Spinal cord (tissue), 10 donors: ENCODE measurements around the gene METTL15. TPM values are rescaled to one million over a fixed set of nuclear protein-coding genes. Genes with fewer than 3 reads are reported as not detected.
A peak's percentile ranks its signal among the peaks of the same experiment; 100 is the strongest.
"Not testable (repeated sequence)": the region's sequence is repeated elsewhere in the genome, so short reads cannot be mapped to it uniquely, and the experiment has no call there.

ENCODE experiments used
- DNase-seq, 6 donors: peaks; one replicate each; pipeline versions ENCODE4 v3.0.0 to v3.0.0-alpha.2; 2013 to 2015; ENCODE audit warnings: low spot score in 6 of 6, low read depth in 4 of 6
- H3K27ac ChIP-seq: one replicate; pipeline ENCODE4 v1.5.1; 2013; ENCODE audit warnings: low read depth, low read length, control low read depth
- H3K27me3 ChIP-seq: one replicate; pipeline ENCODE4 v1.6.1; 2013; ENCODE audit warnings: low read length; ENCODE audit not compliant: control insufficient read depth, insufficient read depth
- H3K36me3 ChIP-seq: one replicate; pipeline ENCODE4 v1.6.1; 2013; ENCODE audit warnings: low read length; ENCODE audit not compliant: control insufficient read depth, insufficient read depth
- H3K4me1 ChIP-seq: one replicate; pipeline ENCODE4 v1.6.1; 2013; ENCODE audit warnings: low read length; ENCODE audit not compliant: control insufficient read depth, insufficient read depth
- H3K4me3 ChIP-seq: one replicate; pipeline ENCODE4 v1.5.1; 2013; ENCODE audit warnings: low read depth, low read length, control low read depth
- H3K9me3 ChIP-seq: one replicate; pipeline ENCODE4 v1.6.1; 2013; ENCODE audit warnings: low read length; ENCODE audit not compliant: control insufficient read depth, insufficient read depth
- WGBS: methylation state at CpG from one replicate; pipeline ENCODE4 v1.1.5; 2013; ENCODE audit warnings: missing lambda C conversion rate; ENCODE audit not compliant: insufficient coverage; 5-methylcytosine and 5-hydroxymethylcytosine counted together
- long read RNA-seq, 4 donors: transcript quantifications; one replicate each; lab custom pipeline, GENCODE V29; 2026
- polyA plus RNA-seq, 2 donors: library from polyadenylated mRNA; unstranded; fragments of 120-200 nt; gene quantifications; one replicate each; pipeline ENCODE4 v1.2.1, GENCODE V29; 2013; ENCODE audit not compliant: insufficient read length in 2 of 2
- total RNA-seq, 2 donors: library from RNA; depleted of rRNA in 1 of 2; stranded (reverse); fragments of 120-200 nt in 1 of 2; fragments of >200 nt in 1 of 2; gene quantifications; one replicate each; pipeline versions ENCODE4 v1.2.3 to v1.2.4, GENCODE V29; 2013 to 2014
- donor health status: healthy.

METTL15 gene, protein sequence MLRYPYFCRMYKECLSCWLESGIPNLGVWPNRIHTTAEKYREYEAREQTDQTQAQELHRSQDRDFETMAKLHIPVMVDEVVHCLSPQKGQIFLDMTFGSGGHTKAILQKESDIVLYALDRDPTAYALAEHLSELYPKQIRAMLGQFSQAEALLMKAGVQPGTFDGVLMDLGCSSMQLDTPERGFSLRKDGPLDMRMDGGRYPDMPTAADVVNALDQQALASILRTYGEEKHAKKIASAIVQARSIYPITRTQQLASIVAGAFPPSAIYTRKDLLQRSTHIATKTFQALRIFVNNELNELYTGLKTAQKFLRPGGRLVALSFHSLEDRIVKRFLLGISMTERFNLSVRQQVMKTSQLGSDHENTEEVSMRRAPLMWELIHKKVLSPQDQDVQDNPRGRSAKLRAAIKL
- total RNA-seq (10 to 100 TPM; 15.2 to 29.7 TPM), polyA plus RNA-seq (10 to 100 TPM in 1 of 2 donors, 1 to 10 TPM in 1; 9.8 to 12.2 TPM)
- long read RNA-seq, donor 1, result 0 reads
- long read RNA-seq, donor 2, result 0 reads
- long read RNA-seq, donor 3, result 0 reads
- long read RNA-seq, donor 4, full-length matches to known transcripts, result 1 of 1 reads
- long read RNA-seq, donor 4, partial matches to known transcripts, result 0 of 1 reads
- long read RNA-seq, donor 4, other reads (novel, unspliced or antisense), result 0 of 1 reads

DNA sequence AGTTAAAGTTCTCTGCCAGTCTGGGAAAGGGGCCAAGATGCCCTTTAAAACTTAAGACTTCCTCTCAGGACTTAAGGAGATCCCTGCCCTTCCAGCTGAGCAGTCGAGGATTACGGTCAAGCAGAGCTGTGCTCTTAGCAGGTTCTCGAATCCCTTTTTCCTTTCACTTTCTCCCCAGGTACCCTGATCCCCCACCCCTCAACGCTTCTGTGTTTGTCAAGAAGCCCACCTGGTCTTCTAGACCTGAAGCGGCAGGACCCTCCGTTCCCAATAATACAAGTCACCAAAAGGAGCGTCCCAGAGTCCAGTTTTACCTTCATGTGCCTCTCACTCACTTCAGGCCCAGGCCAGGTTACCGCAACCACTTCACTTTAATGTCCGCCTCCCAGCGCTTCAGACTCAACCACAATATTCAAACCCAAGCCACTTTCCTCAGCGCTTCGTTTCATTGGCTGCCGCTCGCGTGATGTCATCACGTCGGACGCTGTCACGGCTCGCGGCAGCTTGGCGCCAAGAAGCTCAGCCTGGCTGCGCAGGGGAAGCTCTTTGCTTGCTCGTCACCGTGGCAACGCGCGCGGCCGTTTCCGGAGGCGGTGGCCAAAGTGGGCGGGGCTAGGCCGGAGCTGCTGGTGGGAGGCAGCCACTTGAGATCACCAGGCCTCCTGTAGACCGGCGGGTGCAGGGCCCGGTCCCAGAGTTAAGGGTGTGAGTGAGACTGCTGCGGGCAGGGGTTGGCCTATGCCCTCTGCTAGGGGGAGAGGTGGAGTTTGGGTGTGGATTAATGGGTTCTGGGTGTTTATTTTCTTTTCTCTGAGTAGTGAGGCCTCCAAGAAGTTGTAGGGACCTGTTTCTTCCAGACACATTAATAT, at the start of gene METTL15, which contains the start of gene KIF18A:
METTL15 (plus strand) TSS at position 639 of the 869 bp plus-strand sequence. CDS start 4,947 bp downstream, outside the sequence.
KIF18A (minus strand) TSS at position 407 of the 869 bp plus-strand sequence. CDS start 10,209 bp downstream, outside the sequence.
- Histone ChIP-seq H3K9me3 (no peaks in the 10 kb centered on the region), H3K27ac (peak within 1 kb of the TSS; percentile 96)
- WGBS, result 0% methylated on average over 38 of the region's 38 CpGs

DNA sequence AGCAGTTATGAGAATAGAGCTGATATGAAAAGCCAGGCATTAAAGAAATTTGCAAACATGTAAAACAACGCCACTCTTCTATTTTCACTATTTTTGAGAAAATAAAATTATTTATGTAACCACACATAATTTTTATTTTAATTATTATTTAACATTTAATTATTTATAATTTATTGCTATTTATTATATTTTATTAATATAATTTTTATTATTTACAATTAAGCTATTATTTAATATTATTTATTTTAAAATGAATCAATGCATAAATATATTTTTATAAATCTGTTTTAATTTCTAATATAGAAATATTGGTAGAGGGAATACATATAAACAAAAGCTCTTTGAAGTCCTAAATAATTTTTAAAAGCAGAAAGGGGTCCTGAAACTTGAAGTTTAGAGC, 36.9 kb upstream of the METTL15 start:
- DNase-seq, result no peak
- Histone ChIP-seq H3K27ac (no peak overlapping the region), H3K9me3 (no peaks in the 10 kb centered on the region), H3K4me3 (no peak overlapping the region), H3K36me3 (no peaks in the 10 kb centered on the region), H3K27me3 (no peaks in the 10 kb centered on the region), H3K4me1 (no peaks in the 10 kb centered on the region)
- WGBS, result no CpG with 5 or more reads among the region's 1 CpG

More for the DNA sequence above, at the start of gene METTL15, which contains the start of gene KIF18A:
- Histone ChIP-seq H3K4me1 (peaks cover 8% of the 10 kb centered on the region), H3K4me3 (peak within 1 kb of the TSS; percentile 93), H3K36me3 (no peaks in the 10 kb centered on the region), H3K27me3 (no peaks in the 10 kb centered on the region)
- DNase-seq, result peak; percentile 94 to 99 (median 96)

DNA sequence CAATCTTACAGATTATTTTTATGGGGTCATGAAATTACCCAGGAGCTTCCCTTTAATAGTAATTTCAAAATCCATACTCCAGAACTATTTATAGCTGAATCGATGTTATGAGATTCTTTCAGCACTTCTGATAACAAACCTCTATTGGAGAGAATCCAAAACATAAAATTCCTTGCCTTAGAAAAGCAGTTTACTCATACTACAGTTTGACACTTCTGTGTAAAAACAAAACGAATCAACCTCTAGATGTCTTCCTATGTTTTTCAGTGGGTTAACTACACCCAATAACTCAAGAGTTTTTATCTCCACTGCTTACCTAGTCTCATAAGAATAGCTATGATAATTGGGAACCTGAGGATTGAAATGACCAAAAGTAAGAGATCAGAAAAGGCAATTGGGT, 35.9 kb upstream of the METTL15 start:
- no peak overlapping the region for H3K4me3 ChIP-seq
- WGBS, result no CpG with 5 or more reads among the region's 2 CpGs
- no peak for DNase-seq
- H3K9me3 ChIP-seq, result no peaks in the 10 kb centered on the region
- H3K27ac ChIP-seq, result no peak overlapping the region
- peaks cover 2% of the 10 kb centered on the region for H3K36me3 ChIP-seq
- H3K4me1 ChIP-seq, result no peaks in the 10 kb centered on the region
- H3K27me3 ChIP-seq, result no peaks in the 10 kb centered on the region

DNA sequence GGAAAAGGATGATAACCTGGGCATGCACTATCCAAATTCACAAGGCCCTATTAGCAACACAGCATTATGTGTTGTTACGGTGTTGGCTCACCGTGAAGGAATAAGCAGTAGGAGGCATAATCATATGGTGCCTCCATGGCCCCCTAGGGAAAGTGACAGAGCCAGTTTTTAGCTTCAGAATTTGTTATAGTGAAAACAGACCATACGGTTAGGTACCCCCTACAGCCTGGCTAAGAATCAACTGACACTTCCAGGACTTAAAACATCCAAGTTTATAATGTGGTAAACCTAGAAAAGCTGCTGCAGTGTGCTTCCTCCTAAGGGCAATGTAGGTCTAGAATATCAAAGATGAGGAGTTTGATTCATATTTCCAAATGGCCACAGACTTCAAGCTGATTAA, 30.7 kb upstream of the METTL15 start:
- Histone ChIP-seq H3K36me3 (peaks cover 2% of the 10 kb centered on the region), H3K27me3 (no peaks in the 10 kb centered on the region), H3K4me1 (no peaks in the 10 kb centered on the region), H3K9me3 (no peaks in the 10 kb centered on the region), H3K4me3 (no peak overlapping the region), H3K27ac (no peak overlapping the region)
- WGBS, result no CpG with 5 or more reads among the region's 3 CpGs
- DNase-seq, result peak in 1 of 6 donors; percentile 61

DNA sequence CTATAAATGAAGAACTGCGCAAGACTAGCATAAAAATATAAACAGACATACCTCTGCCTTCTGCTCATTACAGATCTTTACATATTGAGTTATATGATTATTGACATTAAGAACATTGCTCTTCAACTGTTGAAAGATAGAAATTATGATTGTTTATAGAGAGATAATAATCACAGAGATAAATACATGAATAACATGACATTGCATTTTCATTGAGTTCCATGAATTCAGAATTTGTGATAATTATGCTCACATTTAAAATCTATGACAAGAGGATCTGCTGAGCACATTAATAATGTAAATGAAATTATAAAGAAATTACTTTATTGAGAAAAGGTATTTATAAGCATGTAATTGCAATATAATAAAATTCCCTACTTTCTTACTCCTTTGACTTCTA, 25.1 kb upstream of the METTL15 start:
- Histone ChIP-seq H3K36me3 (no peaks in the 10 kb centered on the region), H3K27me3 (no peaks in the 10 kb centered on the region), H3K4me1 (no peaks in the 10 kb centered on the region), H3K27ac (no peak overlapping the region), H3K4me3 (no peak overlapping the region), H3K9me3 (no peaks in the 10 kb centered on the region)
- no peak for DNase-seq
- no CpG with 5 or more reads among the region's 1 CpG for WGBS

DNA sequence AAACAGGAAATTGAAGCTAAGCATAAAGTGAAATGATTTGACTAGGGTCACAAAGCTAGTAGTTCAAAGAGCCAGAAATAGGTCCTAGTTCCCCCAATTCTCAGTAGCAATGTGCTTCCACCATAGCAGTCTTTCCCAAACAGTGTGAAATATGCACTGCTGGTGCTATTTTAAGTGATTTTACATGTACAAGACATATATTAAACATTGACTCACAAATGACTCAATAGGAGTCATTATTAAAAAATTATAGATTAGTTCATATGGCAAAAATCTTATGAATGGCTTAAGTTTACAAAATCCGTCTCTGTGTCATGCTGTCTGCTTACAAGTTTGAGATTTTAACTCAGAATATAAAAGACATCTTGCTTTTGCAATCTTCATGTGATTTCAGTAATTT, 21.6 kb upstream of the METTL15 start:
- no peaks in the 10 kb centered on the region for H3K9me3 ChIP-seq
- no peaks in the 10 kb centered on the region for H3K36me3 ChIP-seq
- H3K27ac ChIP-seq, result no peak overlapping the region
- no peak for DNase-seq
- H3K27me3 ChIP-seq, result no peaks in the 10 kb centered on the region
- H3K4me3 ChIP-seq, result no peak overlapping the region
- H3K4me1 ChIP-seq, result no peaks in the 10 kb centered on the region
- no CpG with 5 or more reads among the region's 1 CpG for WGBS

DNA sequence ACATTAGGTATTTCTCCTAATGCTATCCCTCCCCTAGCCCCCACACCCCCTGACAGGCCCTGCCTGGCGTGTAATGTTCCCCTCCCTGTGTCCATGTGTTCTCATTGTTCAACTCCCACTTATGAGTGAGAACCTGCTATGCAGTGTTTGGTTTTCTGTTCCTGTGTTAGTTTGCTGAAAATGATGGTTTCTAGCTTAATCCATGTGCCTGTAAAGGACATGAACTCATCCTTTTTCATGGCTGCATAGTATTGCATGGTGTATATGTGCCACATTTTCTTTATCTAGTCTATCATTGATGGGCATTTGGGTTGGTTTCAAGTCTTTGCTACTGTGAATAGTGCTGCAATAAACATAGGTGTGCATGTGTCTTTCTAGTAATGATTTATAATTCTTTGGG, 21.0 kb upstream of the METTL15 start:
- H3K4me3 ChIP-seq, DNase-seq: not testable (repeated sequence)

DNA sequence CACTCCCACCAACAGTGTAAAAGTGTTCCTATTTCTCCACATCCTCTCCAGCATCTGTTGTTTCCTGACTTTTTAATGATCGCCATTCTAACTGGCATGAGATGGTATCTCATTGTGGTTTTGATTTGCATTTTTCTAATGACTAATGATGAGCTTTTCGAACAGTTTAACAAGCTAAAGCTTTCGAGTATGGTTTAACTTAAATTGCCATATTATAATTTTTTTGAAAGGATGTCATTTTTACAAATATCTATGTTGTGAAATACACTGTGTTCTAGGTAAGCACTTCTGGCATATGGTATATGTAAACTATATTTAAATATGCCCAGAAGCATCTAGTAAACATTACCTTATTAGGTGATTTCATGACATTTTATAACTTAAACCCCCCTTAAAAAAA, 20.5 kb upstream of the METTL15 start:
- H3K4me1 ChIP-seq, H3K27ac ChIP-seq, H3K4me3 ChIP-seq, H3K27me3 ChIP-seq, H3K9me3 ChIP-seq, DNase-seq, H3K36me3 ChIP-seq: not testable (repeated sequence)
- WGBS, result no CpG with 5 or more reads among the region's 3 CpGs

More for the DNA sequence above, 21.0 kb upstream of the METTL15 start:
- not testable (repeated sequence) for H3K27me3 ChIP-seq, H3K27ac ChIP-seq, H3K9me3 ChIP-seq, H3K36me3 ChIP-seq, H3K4me1 ChIP-seq
- no CpG with 5 or more reads among the region's 1 CpG for WGBS

DNA sequence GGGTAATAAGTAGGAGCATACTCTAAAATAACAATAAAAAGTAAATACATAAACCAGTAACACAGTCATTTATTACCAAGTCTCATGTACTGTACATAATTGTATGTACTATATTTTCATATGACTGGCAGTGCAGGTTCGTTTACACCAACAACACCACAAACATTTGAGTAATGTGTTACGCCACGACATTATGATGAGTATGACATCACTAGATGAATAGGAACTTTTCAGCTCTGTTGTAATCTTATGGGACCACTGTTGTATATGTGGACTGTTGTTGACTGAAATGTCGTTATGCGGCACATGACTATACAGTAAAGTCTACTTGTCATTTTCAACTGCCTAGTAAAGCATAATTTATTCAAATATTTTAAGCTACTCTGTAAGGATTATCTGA, 18.8 kb upstream of the METTL15 start:
- no peaks in the 10 kb centered on the region for H3K27me3 ChIP-seq
- no CpG with 5 or more reads among the region's 5 CpGs for WGBS
- no peaks in the 10 kb centered on the region for H3K4me1 ChIP-seq
- DNase-seq, result no peak
- no peak overlapping the region for H3K27ac ChIP-seq
- no peak overlapping the region for H3K4me3 ChIP-seq
- no peaks in the 10 kb centered on the region for H3K9me3 ChIP-seq
- no peaks in the 10 kb centered on the region for H3K36me3 ChIP-seq
